Measurements from ENCODE around the gene HMGXB3. TPM values are rescaled to one million over a fixed set of nuclear protein-coding genes. Genes with fewer than 3 reads are reported as not detected.

Gene HMGXB3
- total RNA-seq, 1 experiment from 2014 or later: 26.9 TPM

DNA sequence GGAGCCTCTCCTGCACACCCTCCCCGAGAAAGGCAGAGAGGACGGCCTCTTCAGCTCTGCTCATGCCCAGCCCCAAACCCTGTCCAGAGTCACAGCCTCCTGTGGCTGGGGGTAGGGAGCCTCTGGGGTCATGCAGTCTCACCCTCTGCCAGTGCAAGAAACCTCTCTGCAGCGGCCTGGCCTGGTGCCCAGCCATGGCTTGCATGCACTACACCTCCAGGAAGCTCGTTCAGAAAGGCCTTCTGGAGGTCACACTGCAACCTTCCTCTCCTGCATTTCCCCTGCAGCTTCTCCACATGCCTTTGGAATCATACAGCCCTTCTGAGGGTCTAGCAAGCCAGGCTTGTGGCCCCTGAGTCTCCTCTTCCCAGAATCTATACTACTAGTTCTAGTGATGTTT lies 67.9 kb downstream of the HMGXB3 start:
- Histone ChIP-seq H3K9me3 (ENCODE audit: control insufficient read depth, low read depth, low read length) (no peaks in the 10 kb centered on the region), H3T11ph (ENCODE audit: low read length) (no peak overlapping the region), H3K27ac (ENCODE audit: insufficient read length, low read depth, low read length) (no peak overlapping the region), H3K4me2 (ENCODE audit: insufficient read depth, insufficient read length, low read length) (no peak overlapping the region), H3K4ac (ENCODE audit: low read depth, low read length) (no peak overlapping the region), H3K23ac (ENCODE audit: insufficient read length, low read depth, low read length) (no peak overlapping the region), H3K18ac (ENCODE audit: insufficient read length, low read depth, low read length) (no peak overlapping the region), H2BK20ac (ENCODE audit: low read depth, low read length, poor library complexity, severe bottlenecking) (no peak overlapping the region), H3K4me1 (ENCODE audit: insufficient read depth, low read length) (no peaks in the 10 kb centered on the region), H3K14ac (ENCODE audit: insufficient read depth, low read length) (no peak overlapping the region), H3K79me2 (ENCODE audit: insufficient read depth, low read length) (no peaks in the 10 kb centered on the region), H3K27me3 (ENCODE audit: insufficient read depth, low read length) (no peaks in the 10 kb centered on the region), H3K56ac (ENCODE audit: insufficient read length, low read depth, low read length) (no peak overlapping the region), H4K8ac (replicated peaks; ENCODE audit: insufficient read length, low read depth, low read length) (no peak overlapping the region), H3K23me2 (ENCODE audit: insufficient read length, low read depth, low read length, poor library complexity, severe bottlenecking) (no peaks in the 10 kb centered on the region), H2BK12ac (ENCODE audit: insufficient read length, low read depth, low read length) (no peak overlapping the region), H4K91ac (ENCODE audit: insufficient read length, low read depth, low read length) (no peak overlapping the region), H4K5ac (ENCODE audit: insufficient read length, low read depth, low read length) (no peak overlapping the region), H3K9ac (ENCODE audit: extremely low read depth, insufficient read length, low read length) (no peak overlapping the region), H3K79me1 (ENCODE audit: insufficient read depth, low read depth, low read length, poor library complexity, severe bottlenecking) (no peaks in the 10 kb centered on the region), H2BK120ac (ENCODE audit: low read depth, low read length, poor library complexity, severe bottlenecking) (no peak overlapping the region), H2AFZ (ENCODE audit: low read length) (no peak overlapping the region), H2AK5ac (ENCODE audit: insufficient read length, low read length) (no peak overlapping the region), H2BK15ac (ENCODE audit: low read depth, low read length) (no peak overlapping the region), H2BK5ac (ENCODE audit: insufficient read length, low read length) (no peak overlapping the region), H4K20me1 (ENCODE audit: control insufficient read depth, insufficient read depth, insufficient read length) (no peaks in the 10 kb centered on the region)
- H3K27me3 Mint-ChIP-seq (ENCODE audit: low read depth): peaks cover 16% of the 10 kb centered on the region
- no CpG with 5 or more reads among the region's 4 CpGs for WGBS (ENCODE audit: extremely low coverage, insufficient read length, low lambda C conversion rate)
- no peak overlapping the region for H3K27ac Mint-ChIP-seq
- no peak for DNase-seq
- peaks cover 5 to 21% of the 10 kb centered on the region in 2 experiments; a peak in 3 of 4 replicates for H3K4me1 Mint-ChIP-seq
- H3K9me3 Mint-ChIP-seq: no peaks in the 10 kb centered on the region; a peak in 1 of 5 replicates
- TF ChIP-seq CTCF (conservative IDR thresholded peaks at IDR 0.05): no peak
- no peak overlapping the region for H3K4me3 Mint-ChIP-seq
- no peaks in the 10 kb centered on the region for H3K36me3 Mint-ChIP-seq (ENCODE audit: insufficient read depth in 1 of 3, low read depth in 3 of 3)

Data from H9 (cell line).